NCI-H510A (cell line): ENCODE results near the gene FLNA.
"Not testable (repeated sequence)": the region's sequence is repeated elsewhere in the genome, so short reads cannot be mapped to it uniquely, and the experiment has no call there.

Experiments used
- DNase-seq: peaks from one replicate; lab custom pipeline; 2025; lab: John Stamatoyannopoulos, UW

Gene FLNA

GRCh38 chrX:154341399-154342298 lies 32.8 kb downstream of the FLNA start:
- DNase-seq: not testable (repeated sequence)

GRCh38 chrX:154334496-154334895 lies 39.9 kb downstream of the FLNA start:
- no peak for DNase-seq

GRCh38 chrX:154333837-154334271 lies 40.6 kb downstream of the FLNA start:
- no peak for DNase-seq

GRCh38 chrX:154333116-154333515 lies 41.3 kb downstream of the FLNA start:
- no peak for DNase-seq

- DNase-seq: no peak
These were observed 41.9 kb downstream of the FLNA start for GRCh38 chrX:154332561-154332960.

- DNase-seq: no peak
These were observed 45.1 kb downstream of the FLNA start for GRCh38 chrX:154329294-154329693.

GRCh38 chrX:154328646-154329045 lies 45.8 kb downstream of the FLNA start:
- no peak for DNase-seq

- DNase-seq: no peak
These were observed 47.2 kb downstream of the FLNA start for GRCh38 chrX:154327038-154327820.

- DNase-seq: no peak
These were observed 48.9 kb downstream of the FLNA start for GRCh38 chrX:154325541-154325940.

- DNase-seq: no peak
These were observed 50.9 kb downstream of the FLNA start for GRCh38 chrX:154323537-154323936.

GRCh38 chrX:154322890-154323289 lies 51.5 kb downstream of the FLNA start:
- no peak for DNase-seq

GRCh38 chrX:154321594-154321993 lies 52.8 kb downstream of the FLNA start:
- DNase-seq: no peak

GRCh38 chrX:154321152-154321551 lies 53.3 kb downstream of the FLNA start:
- DNase-seq: no peak

GRCh38 chrX:154320406-154320805 lies 54.0 kb downstream of the FLNA start:
- no peak for DNase-seq

- no peak for DNase-seq
These were observed 56.9 kb downstream of the FLNA start for GRCh38 chrX:154317391-154317995.

- no peak for DNase-seq
These were observed 59.0 kb downstream of the FLNA start for GRCh38 chrX:154315416-154315815.

GRCh38 chrX:154313147-154313546 lies 61.3 kb downstream of the FLNA start:
- DNase-seq: no peak

GRCh38 chrX:154312116-154312515 lies 62.3 kb downstream of the FLNA start:
- DNase-seq: no peak

- no peak for DNase-seq
These were observed 63.6 kb downstream of the FLNA start for GRCh38 chrX:154310616-154311536.

GRCh38 chrX:154309041-154309775 lies 65.2 kb downstream of the FLNA start:
- no peak for DNase-seq
